GM19372 (cell line): ENCODE data around the gene KLHL1.
A peak's percentile ranks its signal among the peaks of the same experiment; 100 is the strongest.

ENCODE experiments used
- ATAC-seq: cut with Tn5 transposase; IDR thresholded peaks from one replicate; pipeline ENCODE4 v1.9.1; 2021; ENCODE audit warnings: mild to moderate bottlenecking, low read depth, moderate library complexity; ENCODE audit not compliant: unreplicated experiment

The KLHL1 gene

DNA sequence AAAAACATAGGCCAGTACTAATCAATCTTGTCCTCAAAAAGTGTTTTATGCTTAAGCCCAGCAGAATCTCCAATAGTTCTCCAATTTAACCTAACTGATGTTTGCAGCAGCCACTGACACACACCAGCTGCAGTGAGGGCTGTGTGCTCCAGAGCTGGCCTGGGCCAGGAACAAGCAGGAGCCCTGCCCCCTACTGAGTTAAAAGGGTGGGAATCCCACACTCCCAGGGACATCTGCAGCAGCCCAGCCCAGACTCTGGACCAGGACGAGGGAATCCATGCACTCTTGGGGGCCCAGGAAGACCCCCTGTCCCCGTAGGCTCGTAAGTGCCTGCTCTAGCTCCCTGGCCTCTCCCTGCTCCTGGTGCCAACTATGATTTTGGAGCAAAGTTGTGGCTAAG is 92.1 kb downstream of the KLHL1 start:
- no peak for ATAC-seq

DNA sequence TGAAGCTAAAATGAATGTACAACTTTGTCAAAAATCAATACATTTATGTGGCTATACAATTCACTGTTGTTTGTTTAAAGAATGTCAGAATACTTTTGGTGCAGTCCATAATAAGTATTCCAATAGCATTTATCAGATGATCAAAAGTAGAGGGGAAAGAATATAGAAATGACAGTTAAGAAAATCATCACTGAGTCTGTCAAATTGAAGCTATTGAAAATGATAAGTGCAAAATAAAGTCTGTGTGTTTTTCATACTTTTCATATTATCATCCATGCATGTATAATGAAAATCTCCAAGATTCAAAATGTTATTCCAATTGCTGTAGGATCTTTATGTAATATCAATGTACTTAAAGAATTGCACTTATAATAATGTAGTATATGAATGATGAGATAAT is 93.9 kb downstream of the KLHL1 start:
- no peak for ATAC-seq

DNA sequence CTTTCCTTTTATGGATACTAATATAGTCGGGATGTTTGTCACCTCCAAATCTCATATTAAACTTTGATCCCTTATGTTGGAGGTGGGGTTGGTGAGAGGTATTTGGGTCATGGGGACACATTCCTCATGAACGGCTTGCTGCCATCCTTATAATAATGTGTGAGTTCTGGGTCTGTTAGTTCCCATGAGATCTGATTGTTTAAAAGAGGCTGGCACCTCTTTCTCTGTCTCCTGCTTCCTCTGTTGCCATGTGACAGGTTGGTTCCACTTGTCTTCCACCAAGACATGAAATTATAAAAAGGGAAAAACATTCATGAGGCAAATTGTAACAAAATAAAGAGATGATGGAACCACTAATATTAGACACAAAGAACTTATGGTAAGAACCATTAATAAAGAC is 108.4 kb downstream of the KLHL1 start:
- ATAC-seq, result no peak

DNA sequence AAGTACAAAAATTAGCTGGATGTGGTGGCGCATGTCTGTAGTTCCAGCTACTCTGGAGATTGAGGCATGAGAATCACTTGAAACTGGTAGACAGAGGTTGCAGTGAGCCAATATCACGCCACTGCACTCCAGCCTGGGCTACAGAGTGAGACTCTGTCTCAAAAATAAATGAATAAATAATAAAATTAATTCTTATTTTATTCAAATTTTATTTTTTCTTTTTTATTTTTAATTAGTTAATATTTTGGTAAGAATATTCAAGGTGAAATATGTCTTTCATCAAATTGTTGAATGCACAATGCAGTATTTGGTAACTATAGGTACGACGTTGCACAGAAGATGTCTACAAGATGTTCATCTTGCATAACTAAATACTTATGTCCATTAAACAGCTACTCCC is 111.2 kb downstream of the KLHL1 start:
- ATAC-seq, result no peak

DNA sequence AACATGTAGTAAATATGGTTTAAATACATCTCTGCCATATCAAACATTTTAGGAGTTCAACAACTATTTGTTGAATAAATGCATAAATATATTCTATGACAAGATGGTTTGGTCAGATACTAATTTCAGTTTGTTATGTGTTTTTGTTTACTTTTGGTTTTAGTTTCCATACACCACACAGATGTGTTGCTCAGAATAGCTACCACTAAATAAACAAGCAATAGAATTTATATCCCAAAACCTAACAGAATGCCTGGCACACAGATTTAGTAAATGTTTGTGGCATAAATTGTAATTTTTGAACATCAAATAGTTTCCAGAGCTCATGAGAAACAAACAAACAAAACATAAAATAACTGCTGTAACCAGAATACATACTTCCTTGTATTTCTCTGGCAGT is 127.5 kb downstream of the KLHL1 start:
- no peak for ATAC-seq

DNA sequence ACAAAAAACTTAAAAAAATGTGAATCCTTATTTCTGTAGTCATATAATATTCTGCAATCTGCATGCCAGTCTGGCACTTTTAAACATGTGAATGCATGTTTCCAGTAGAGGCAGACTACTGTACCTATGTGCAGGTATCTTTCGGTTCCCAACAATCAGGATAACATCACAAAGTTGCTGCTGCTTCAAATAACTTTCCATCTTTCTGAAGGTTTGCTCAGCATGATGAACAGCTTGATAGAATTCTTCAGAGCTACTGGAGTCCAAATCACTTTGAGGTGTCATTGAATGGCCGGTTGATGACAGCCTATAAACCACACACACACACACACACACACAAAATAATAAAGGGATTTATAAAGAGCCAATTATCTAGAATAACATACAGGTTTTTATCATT is 132.8 kb downstream of the KLHL1 start:
- no peak for ATAC-seq

DNA sequence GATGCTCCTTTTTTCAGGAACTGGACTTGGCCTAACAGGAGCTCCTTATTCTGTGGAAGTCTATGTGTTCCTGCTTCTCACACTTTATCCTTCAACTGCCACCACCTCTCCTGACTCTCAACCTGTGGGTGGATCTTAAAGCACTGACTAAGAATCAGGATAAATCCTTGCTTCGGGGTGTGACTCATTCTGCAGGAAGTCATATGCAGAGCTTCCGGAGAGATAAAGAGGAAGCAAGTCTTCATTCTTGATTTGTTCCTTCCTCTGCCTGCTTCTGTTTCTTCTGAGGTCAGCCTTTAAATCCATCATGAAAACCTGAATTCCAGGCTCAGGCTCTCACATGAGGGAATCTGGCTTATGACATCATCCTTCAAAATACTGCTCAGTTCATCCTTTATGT is 137.7 kb downstream of the KLHL1 start:
- ATAC-seq, result no peak

DNA sequence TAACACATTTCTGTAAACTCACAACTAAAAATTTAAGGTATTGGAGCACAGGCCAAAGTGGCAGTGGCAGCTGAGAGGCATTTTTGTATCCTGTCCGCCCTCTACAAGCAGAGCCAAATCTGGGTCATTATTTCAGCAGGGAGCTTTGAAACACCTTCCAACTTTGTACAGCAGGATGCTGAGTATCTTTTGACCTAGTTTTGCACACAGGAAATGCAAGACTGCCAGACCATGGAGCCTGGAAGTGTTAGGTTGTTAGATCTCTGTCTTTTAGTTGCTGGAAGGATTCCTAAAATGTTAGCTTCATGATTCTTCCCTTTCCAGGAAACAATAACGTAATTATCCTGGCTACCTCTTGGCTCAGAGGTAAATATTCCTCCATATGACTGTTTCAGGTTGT is 149.2 kb downstream of the KLHL1 start:
- ATAC-seq, result no peak

DNA sequence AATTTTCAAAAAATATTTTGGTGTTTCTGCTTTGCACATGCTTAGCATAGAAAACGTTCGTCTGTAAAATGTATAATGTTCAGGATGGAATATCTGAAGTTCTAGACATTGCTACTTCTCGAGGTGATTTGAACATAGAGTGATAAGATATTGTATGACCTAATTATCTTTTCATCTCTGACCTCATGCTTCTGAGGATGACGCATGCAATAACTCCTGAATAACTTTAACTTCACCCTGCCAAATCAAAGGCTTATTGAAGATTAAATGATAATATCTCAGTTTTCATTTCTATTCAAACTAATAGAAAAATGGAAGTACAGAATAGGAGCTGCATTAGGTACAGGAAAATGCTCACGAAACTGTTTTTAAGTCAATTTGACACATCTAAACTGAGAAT is 151.4 kb downstream of the KLHL1 start:
- ATAC-seq, result no peak

DNA sequence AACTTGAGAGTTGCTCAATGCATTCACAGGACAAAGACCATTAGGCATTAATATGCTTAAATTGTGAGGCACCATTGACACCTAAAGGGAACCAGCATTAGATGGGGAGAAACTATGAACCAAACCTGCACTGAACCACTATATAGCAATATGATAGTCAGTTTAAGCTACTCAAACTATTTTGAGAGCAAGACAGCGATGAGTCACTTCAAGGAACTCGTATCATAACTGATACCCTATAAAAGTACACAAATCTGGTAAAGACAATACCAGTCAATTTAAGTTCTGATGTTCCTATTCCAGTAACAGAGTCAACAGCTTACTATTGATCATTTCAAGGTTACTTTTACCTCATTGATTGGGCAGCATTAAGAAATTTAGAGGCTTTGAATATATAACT is 151.9 kb downstream of the KLHL1 start:
- ATAC-seq, result no peak

DNA sequence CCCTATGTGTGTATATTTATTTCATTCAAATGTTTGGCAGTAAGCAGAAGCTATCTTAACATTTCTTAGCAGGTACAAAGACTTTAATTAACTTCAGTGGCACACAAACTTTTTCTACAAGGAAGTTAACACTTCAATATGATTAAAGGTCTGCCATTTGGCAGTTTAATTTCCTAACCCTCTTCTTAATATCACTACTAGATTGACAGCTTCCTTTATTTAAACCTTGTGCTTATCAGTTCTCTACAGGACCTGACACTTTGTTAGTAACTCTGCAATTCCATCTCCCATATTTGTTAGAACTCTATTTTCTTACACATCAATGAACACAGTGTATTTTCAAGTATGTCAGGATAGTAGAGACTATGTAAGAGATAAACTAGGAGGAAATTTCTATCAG is 153.0 kb downstream of the KLHL1 start:
- ATAC-seq, result no peak

DNA sequence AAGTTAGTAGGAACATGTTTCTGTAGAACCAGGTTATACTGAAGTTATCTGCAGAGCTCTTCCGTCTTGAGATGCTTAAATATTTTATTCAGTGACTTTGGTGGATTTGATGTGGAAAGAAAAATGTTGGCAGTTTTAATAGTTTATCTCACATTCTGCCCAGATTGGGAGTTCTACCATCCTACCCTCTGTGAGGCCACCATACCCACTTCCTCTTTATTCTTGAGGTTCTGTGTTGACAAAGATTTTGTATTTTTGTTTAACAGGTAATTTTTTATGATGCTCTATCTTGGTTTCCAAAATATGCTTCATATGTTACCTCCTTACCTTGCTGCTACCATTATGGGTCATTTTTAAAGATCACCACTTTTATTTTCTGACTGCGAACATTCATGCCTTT is 156.8 kb downstream of the KLHL1 start:
- ATAC-seq, result no peak

DNA sequence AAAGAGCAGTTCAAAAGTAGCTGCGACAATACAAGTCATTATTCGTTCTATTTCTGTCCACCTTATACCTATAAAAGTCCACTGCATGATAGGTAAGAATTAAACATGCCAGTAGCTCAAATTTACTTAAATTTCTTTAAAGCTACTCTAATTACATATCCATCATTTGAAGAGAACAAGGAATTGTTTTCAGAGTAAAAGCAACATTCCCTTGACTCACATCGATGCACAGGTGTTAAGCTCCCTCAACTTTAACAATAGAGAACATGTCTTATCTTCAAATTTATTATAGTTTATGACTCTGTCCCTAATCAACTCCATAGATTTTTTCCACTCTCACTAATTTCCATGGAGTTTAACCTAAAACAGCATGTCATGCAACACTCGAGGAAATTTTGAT is 158.1 kb downstream of the KLHL1 start:
- no peak for ATAC-seq

DNA sequence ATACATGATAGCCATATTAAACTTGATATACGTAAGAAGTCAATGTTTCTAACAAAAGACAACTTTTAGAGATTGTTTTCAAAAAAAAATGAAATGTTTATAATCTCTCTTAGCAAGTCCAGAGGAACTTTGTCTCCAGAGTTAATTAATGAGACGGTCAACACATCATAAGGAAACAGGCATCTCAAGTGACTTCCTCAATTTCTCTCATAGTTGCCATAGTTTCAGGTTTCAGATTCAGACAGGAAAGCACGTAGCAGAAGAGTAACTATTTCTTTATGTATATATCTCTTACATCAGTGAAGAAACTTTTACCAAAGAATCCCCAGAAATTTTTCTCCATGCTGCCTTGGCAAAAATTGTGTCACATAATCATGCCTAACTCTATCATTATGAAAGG is 160.2 kb downstream of the KLHL1 start:
- peak; percentile 95 for ATAC-seq

DNA sequence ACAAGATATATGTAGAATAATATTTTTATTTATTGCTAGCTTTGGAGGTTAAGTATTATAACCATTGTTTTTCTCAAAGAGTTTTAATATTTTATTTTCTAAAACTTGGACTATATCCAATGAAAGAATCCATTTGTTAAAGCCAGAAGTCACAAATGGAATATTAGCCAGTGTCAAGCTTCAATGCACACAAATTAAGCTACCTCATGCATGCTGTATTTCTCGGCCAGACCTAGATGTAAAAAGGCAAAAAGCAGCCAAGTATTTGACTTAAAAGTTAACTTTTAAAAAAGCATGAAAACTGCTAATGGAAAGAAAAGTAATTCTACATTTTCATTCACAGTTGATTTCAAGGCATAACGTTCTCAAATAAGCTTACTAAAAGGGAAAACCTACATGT is 160.7 kb downstream of the KLHL1 start:
- ATAC-seq, result peak; percentile 21

DNA sequence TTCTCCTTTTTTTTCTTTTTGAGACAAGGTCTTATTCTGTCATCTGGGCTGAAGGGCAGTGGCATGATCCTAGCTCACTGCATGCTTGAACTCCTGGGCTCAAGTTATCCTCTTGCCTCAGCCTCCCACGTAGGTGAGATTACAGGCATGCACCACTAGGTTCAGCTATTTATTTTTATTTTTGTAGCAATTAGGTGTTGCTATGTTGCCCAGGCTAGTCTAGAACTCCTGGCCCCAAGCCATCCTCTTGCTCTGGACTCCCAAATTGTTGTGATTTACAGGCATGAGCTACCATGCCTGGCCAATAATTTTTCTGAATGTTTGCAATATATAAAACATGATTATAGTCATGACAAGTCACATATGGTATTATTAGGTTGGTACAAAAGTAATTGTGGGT is 161.7 kb downstream of the KLHL1 start:
- ATAC-seq, result no peak

DNA sequence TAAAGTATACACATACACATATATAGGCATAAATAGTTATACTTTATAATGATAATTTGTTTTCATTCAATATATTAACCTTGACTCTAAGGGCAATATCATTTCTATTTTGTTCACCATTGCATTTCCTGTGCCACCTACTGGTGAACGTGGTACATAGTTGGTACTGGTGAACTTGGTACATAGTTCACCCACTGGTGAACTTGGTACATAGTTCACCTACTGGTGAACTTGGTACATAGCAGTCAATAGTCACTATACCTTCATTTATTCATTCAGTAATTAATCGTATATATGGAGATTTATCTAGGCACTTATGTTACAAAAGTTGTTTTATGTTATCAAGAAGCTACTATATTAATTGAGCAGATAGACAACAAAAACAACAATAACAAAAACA is 173.2 kb downstream of the KLHL1 start:
- ATAC-seq, result peak; percentile 64

DNA sequence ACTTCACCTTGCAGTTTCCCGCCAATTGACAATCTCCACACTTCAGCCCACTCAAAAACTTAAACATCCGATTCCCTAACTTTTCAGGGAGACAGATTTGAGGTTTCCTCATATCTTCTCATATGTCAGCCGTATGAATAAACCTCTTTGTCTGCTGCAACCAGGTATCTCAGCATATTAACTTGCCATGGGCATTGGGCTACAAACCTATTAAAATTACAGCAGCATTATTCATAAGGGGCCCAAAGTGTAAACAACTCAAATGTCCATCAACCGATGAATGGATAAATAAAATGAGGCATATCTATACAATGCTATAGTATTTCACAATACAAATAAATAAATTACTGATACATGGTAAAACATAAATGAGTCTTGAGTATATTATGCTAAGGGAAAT is 180.0 kb downstream of the KLHL1 start:
- ATAC-seq, result no peak

DNA sequence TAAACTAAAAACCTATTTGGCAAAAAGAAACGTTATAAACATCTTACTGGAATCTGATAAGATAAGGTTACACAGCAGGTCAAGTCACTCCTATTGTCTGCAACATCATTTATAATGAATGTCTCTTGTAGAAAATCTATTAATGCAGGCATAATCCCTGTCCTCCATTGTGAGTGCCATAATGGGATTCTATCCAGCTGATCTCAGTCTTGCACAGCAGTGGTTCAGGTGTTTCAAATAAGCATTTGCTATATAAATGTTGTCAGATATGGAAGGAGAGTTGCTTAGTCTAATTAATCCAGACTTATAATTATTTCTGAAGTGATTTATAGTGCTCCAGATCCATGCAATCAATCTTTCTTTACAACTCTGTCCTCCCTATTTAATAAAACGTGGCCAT is 187.1 kb downstream of the KLHL1 start:
- no peak for ATAC-seq

DNA sequence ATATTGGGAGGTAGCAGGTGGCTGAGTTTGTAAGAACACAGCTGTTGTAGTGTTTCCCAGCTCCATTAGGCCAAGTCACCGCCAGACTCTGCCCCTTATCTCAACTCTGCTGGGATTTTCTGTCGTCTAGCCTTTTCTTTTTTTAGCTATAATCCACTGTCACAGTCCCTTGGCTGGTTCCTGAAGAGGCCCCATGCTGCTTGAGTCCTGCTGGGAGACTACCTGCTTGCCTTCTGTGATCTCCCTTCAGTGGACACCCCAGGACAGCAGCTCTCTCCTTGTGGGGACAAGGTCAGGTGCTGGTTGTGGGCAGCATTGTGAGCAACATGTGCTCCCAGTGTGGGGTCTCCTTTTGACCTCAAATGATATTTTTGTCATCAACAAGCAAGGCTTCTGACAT is 195.6 kb downstream of the KLHL1 start:
- no peak for ATAC-seq

DNA sequence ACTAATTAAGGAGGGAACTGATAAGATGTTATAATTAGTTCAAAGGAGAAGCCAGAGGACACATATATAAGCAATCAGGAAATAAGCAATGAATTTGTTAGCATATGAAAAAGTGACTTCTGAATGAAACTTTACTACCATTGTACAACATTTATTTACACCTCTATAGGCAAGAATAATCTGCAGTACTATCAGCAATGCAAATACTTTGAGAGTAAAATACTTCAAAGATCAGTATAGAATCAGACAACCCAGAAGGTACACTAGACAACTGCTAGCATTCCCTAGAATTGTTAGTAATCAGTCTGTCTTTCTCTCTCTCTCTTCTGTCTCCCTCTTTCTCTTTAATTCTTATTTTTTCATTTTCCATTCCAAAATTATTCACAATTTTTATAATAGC is 197.5 kb downstream of the KLHL1 start:
- ATAC-seq, result no peak

DNA sequence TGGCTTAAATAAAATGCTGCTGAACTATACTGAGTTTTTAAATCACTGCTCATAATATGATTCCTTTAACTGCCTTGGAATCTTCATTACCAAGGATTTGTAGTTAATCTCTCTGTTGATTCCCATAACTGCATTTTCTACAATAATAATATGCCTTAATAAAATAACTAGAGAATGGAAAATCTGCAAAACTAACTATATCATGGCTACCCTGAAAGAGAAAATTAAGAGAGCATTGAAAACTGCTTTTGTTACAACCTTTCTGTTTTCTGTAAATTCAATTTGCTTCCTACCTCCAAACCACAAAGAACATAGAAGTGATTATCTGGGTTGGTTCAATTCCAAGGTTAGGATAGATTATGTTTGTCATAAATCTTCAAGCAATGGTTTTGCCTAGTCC is 203.5 kb downstream of the KLHL1 start:
- no peak for ATAC-seq

DNA sequence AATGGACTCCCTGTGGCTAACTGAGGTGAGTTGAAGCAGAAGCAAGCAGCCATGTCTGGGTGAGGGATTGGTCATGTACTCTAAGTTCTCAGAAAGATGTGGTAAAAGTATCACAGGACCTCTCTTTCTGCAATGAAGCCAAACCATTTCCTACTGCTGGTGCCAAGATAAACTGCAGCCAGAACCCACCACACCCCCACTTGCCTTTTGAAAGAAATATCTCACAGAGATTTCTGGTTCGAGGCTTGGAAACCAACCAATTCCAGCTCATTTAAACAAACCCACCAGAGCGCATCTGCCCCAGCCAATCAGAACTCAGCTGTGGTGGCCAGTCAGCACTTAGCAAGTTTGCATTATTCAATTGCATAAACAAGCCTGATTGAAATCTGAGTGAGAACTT is 205.2 kb downstream of the KLHL1 start:
- no peak for ATAC-seq

DNA sequence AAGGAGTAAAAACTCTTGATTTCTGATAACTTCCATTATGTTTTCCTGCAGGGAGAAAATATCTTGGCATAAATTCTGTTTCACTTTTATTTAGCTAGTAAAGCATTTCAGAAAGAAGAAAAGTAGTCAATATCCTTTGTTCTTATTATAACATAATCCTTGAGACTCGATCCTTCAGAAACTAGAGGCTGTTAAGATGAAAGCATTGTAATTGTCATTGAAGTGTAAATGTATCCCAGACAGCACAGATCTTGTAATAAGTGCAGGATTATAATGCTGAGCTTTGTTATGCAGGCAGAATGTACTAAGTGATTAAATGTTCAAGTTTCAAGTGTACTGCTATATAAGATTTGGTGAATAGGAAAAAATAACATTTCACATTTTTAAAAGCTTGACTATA is 225.8 kb downstream of the KLHL1 start:
- no peak for ATAC-seq
